Hepatocyte (in vitro differentiated cells): ENCODE measurements around the gene PLOD1. TPM values are rescaled to one million over a fixed set of nuclear protein-coding genes. Genes with fewer than 3 reads are reported as not detected.

Experiments used
- DNase-seq: peaks from one replicate; pipeline ENCODE4 v3.0.0-alpha.2; 2016; ENCODE audit warnings: low spot score
- H2AFZ ChIP-seq: fragments of 200-600 bp; sonication (generic); 2 replicates; pipeline ENCODE4 v1.6.0; 2016; ENCODE audit warnings: antibody characterized with exemption, mild to moderate bottlenecking
- H3K27ac ChIP-seq: fragments of 200-600 bp; sonication (generic); 2 replicates; pipeline ENCODE4 v1.5.1; 2016; ENCODE audit warnings: mild to moderate bottlenecking
- H3K27me3 ChIP-seq: fragments of 200-600 bp; sonication (generic); 2 replicates; pipeline ENCODE4 v1.6.1; 2016
- H3K36me3 ChIP-seq: fragments of 200-600 bp; sonication (generic); replicated peaks from 2 replicates; pipeline ENCODE4 v1.5.1; 2016; ENCODE audit warnings: low read depth; ENCODE audit not compliant: insufficient read depth
- H3K4me1 ChIP-seq: fragments of 200-600 bp; sonication (generic); 2 replicates; pipeline ENCODE4 v1.5.1; 2016; ENCODE audit warnings: mild to moderate bottlenecking, moderate library complexity; ENCODE audit not compliant: insufficient read depth
- H3K4me2 ChIP-seq: fragments of 200-600 bp; sonication (generic); 2 replicates; pipeline ENCODE4 v1.6.0; 2016
- H3K4me3 ChIP-seq: fragments of 200-600 bp; sonication (generic); 2 replicates; pipeline ENCODE4 v1.5.1; 2016; ENCODE audit warnings: mild to moderate bottlenecking
- H3K79me2 ChIP-seq: fragments of 200-600 bp; sonication (generic); 2 replicates; pipeline ENCODE4 v1.6.0; 2017; ENCODE audit warnings: mild to moderate bottlenecking
- H3K9me2 ChIP-seq: fragments of 200-600 bp; sonication (generic); replicated peaks from 2 replicates; pipeline ENCODE4 v1.6.0; 2017; ENCODE audit warnings: mild to moderate bottlenecking; ENCODE audit not compliant: insufficient read depth
- H3K9me3 ChIP-seq: fragments of 200-600 bp; sonication (generic); 2 replicates; pipeline ENCODE4 v1.5.1; 2016; ENCODE audit warnings: low read depth, mild to moderate bottlenecking
- H4K20me1 ChIP-seq: fragments of 200-600 bp; sonication (generic); 2 replicates; pipeline ENCODE4 v1.6.0; 2016; ENCODE audit warnings: mild to moderate bottlenecking; ENCODE audit not compliant: insufficient read depth, poor library complexity, severe bottlenecking
- CTCF ChIP-seq: fragments of 200-600 bp; sonication (generic); IDR thresholded peaks from 2 replicates; pipeline ENCODE4 v1.5.1; 2016; ENCODE audit warnings: antibody characterized with exemption, mild to moderate bottlenecking; ENCODE audit not compliant: poor library complexity
- EZH2 ChIP-seq: fragments of 200-600 bp; sonication (generic); IDR thresholded peaks from 2 replicates; pipeline ENCODE4 v1.6.1; 2016; ENCODE audit warnings: antibody characterized with exemption, mild to moderate bottlenecking, borderline replicate concordance
- EZH2phosphoT487 ChIP-seq: fragments of 200-600 bp; sonication (generic); IDR thresholded peaks from one replicate; pipeline ENCODE4 v1.6.1; 2018; ENCODE audit warnings: antibody characterized with exemption, mild to moderate bottlenecking, low read depth, moderate library complexity; ENCODE audit not compliant: unreplicated experiment, severe bottlenecking
- WGBS: methylation state at CpG from one replicate; pipeline ENCODE4 v1.1.6; 2016; ENCODE audit warnings: low lambda C conversion rate; ENCODE audit errors: missing lambda C conversion rate; 5-methylcytosine and 5-hydroxymethylcytosine counted together
- polyA plus RNA-seq: library from polyadenylated mRNA; unstranded; fragments of >200 nt; fragmentation: Nextera tagmentation; extraction: Ambion mirVana; gene quantifications from 2 replicates; pipeline ENCODE4 v1.2.1, GENCODE V29; 2016
- total RNA-seq: library from RNA; depleted of rRNA; stranded (reverse); fragments of >200 nt; gene quantifications from 2 replicates; pipeline ENCODE4 v1.2.3, GENCODE V29; 2014

The PLOD1 gene
- total and polyA plus RNA-seq, 2 experiments from 2014 or later, result 184 to 200 TPM

GRCh38 chr1:12009318-12009947, 74.9 kb downstream of the PLOD1 start:
- no peak for DNase-seq
- Histone ChIP-seq H3K9me3 (no peaks in the 10 kb centered on the region), H2AFZ (no peak overlapping the region), H4K20me1 (no peaks in the 10 kb centered on the region), H3K4me1 (no peaks in the 10 kb centered on the region), H3K36me3 (no peaks in the 10 kb centered on the region), H3K79me2 (no peaks in the 10 kb centered on the region), H3K4me3 (no peak overlapping the region), H3K9me2 (no peaks in the 10 kb centered on the region), H3K27ac (no peak overlapping the region), H3K27me3 (no peaks in the 10 kb centered on the region), H3K4me2 (no peak overlapping the region)
- 95% methylated on average over 9 of the region's 9 CpGs for WGBS
- TF ChIP-seq EZH2, result no peak
- TF ChIP-seq CTCF, result no peak
- no peak for TF ChIP-seq EZH2phosphoT487

GRCh38 chr1:12010746-12011570, 76.4 kb downstream of the PLOD1 start:
- no peaks in the 10 kb centered on the region for H3K36me3 ChIP-seq
- H4K20me1 ChIP-seq, result no peaks in the 10 kb centered on the region
- 95% methylated on average over 16 of the region's 16 CpGs for WGBS
- H3K9me3 ChIP-seq, result no peaks in the 10 kb centered on the region
- no peaks in the 10 kb centered on the region for H3K27me3 ChIP-seq
- no peak overlapping the region for H2AFZ ChIP-seq
- no peaks in the 10 kb centered on the region for H3K4me1 ChIP-seq
- DNase-seq, result no peak
- H3K9me2 ChIP-seq, result no peaks in the 10 kb centered on the region
- no peak overlapping the region for H3K27ac ChIP-seq
- no peak overlapping the region for H3K4me3 ChIP-seq
- TF ChIP-seq CTCF (no peak), EZH2 (no peak), EZH2phosphoT487 (no peak)
- H3K4me2 ChIP-seq, result no peak overlapping the region
- H3K79me2 ChIP-seq, result no peaks in the 10 kb centered on the region

GRCh38 chr1:12011998-12012397, 77.5 kb downstream of the PLOD1 start:
- Histone ChIP-seq H3K27me3 (no peaks in the 10 kb centered on the region), H3K4me2 (no peak overlapping the region), H3K27ac (no peak overlapping the region), H3K79me2 (no peaks in the 10 kb centered on the region), H3K9me3 (no peaks in the 10 kb centered on the region), H3K9me2 (no peaks in the 10 kb centered on the region), H4K20me1 (no peaks in the 10 kb centered on the region), H3K4me1 (no peaks in the 10 kb centered on the region), H2AFZ (no peak overlapping the region), H3K36me3 (no peaks in the 10 kb centered on the region), H3K4me3 (no peak overlapping the region)
- no peak for DNase-seq
- WGBS, result 97% methylated on average over 4 of the region's 4 CpGs
- TF ChIP-seq CTCF (no peak), EZH2 (no peak), EZH2phosphoT487 (no peak)
